Activated CD4-positive, alpha-beta T cell treated with anti-CD3 and anti-CD28 coated beads, Interleukin-2, amount 50 U/mL, for 24 hours (primary cell): Measurements from ENCODE around the gene ADISSP.

Experiments used
- DNase-seq, 2 donors: peaks; one replicate each; pipeline ENCODE4 v3.0.0-alpha.2; 2020; ENCODE audit warnings: low read depth in 1 of 2, low spot score in 1 of 2

ADISSP gene

DNA sequence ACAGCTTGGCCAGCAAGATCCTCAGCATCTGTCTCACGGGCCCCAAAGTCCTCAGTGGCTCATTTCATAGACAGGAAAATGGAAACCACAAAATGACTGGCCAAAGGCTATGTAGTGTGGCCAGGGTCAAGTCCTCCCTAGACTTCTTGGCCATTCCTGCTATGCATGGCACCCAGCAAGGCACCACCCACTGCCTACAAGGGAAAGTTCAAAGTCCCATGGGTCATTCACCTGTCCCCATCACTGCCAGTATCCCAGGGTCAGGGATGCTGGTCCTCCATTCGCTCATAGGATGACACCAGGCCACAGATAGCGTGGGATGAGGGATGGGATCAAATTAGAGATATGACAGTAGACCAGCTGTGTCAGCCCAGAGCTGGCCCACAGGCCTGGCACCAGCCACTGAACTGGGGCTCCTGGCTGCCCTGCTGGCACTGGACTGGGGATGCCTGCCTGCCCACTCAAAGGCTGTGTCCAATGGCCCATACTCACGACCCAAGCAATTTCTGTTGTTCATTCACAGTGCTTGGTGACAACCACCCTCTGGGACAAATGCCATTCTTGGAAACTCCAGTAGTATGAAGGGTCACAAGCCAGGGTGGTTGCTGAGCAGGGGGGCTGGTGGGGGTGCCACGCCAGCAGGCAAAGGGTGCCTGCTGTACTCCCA lies 11.6 kb downstream of the ADISSP start:
- DNase-seq = no peak

DNA sequence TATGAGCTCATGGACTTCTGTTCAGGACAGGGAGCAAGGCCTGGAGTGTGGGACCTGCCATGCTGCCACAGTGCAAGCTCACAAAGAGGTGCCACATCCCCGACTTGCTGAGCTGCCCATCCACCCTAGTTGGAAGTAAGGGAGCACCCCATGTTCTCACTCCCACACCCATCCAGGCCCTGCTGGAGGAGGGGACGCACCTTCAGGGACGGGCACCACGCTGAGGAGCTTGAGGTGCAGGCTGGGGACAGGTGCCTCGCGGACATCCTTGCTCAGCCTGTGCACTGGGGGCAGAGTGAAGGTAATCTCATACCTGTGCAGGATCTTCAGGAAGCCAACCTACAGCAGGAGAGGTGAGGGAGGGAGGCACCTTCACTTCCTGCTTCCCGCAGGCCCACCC lies 12.3 kb downstream of the ADISSP start:
- DNase-seq = no peak

DNA sequence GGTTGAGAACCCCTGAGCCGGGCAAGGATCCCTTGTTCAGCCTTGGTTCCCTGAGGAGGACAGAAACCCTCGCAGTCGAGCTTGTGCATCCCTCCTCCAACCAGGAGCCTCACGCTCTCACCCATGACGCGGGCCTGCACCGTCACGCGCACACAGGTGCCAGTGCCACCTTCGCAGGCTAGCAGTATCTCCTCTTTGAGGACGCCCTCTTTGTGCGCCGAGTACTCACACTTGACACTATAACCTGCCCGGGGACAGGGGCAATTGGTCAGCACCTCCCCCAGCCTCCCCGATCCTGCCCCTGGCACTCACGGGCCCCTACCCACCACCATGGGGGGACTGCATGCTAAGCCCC lies 13.3 kb downstream of the ADISSP start:
- no peak for DNase-seq

DNA sequence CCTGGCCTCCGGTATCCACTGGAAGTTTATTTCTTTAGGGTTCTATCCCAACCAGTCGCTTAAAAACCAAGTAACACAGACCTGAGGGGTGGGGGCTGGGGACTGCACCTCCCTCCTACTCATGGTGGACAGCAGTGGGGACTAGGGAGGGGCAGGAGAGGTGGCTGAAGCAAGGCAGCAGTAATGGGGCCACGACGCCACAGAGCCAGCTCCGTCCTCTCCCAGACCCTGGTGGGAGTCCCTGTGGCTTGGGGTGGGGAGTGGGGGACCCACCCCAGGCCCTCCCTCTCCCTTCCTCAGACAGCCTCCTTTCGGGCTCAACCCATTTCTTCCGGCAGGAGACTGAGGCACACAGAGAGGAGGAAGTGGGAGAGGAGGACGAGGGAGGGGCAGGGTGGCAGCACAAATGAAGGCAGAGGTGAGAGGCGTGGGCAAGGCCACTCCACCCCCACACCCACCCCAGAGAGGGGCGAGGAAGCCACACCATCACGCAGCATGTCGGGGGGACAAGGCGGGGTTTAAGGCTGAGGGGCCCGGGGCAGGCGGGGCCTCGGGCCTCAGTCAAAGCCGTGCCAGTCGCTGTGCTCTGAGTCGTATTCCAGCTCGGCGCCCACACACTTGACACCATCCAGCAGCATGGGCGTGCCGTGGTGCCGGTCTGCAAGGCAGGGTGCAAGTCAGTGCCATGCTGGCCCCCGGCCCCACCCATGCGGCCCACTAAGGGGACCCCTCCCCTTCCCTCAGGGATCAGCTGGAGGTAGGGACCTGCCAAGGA lies 13.9 kb downstream of the ADISSP start:
- no peak for DNase-seq

DNA sequence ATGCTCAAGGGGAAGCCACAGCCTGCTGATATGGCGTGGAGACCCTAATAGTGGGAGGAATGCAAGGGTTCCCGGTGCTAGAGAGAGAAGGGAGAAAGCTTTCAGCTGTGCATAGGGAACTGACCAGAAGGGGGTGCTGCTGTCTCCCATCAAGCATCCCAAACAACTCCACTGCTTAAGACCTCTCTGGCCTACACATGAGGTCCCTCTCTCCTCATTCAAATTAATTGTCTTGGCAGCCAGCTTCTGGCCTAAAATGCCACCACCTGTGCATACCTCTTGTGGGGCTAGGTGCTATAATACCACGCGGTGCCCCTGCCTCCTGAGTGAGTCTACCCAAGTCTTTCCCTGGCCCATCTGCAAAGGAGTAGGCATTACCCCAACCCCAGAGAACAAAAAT lies 14.5 kb downstream of the ADISSP start:
- DNase-seq = peak in 1 of 2 donors; percentile 42

DNA sequence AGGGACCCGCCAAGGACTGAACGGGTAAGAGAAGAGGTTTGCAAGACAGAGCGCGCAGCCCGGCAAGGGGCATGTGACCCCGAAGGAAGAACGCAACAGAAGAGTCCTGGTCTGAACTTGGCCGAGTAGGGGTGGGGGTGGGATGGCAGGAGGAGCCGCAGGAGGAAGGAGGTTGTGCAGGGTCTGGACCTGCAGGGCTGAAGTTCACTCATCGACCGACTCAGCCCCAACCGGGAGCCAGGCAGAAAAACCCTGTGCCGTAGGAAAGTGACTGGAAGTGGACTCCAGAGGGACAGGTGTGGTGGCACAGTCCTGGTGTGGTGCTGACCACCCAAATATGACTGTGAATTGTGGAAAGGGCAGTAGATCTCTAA lies 15.2 kb downstream of the ADISSP start:
- no peak for DNase-seq

DNA sequence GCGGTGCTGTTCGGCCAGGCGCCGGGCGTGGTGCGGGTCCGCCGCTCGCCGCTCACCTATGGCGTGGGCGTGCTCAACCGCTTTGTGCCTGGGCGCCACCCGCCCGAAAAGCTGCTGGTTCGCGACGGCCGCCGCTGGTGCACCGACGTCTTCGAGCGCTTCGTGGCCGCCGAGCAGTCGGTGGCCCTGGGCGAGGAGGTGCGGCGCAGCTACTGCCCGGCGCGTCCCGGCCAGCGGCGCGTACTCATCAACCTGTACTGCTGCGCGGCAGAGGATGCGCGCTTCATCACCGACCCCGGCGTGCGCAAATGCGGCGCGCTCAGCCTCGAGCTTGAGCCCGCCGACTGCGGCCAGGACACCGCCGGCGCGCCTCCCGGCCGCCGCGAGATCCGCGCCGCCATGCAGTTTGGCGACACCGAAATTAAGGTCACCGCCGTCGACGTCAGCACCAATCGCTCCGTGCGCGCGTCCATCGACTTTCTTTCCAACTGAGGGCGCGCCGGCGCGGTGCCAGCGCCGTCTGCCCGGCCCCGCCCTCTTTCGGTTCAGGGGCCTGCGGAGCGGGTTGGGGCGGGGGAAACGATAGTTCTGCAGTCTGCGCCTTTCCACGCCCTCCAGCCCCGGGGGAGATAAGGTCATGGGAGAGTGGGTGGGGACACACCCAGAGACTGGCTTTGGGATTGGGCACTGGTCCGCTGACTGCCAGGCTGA lies 15.7 kb downstream of the ADISSP start:
- DNase-seq = peak; percentile 23 to 28

DNA sequence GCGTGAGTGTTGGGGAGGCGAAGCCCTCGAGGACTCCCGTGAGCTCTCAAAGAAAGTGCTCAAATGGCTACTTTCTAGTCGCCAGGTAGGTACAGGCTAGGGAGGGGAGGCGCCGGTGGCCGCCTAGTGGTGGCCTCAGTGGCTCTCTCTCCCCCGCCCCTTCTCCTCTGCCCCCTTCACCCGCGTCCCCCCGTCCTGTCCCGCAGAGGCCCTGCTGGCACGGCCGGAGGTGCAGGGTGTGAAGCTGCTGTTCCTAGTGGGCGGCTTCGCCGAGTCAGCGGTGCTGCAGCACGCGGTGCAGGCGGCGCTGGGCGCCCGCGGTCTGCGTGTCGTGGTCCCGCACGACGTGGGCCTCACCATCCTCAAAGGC lies 16.3 kb downstream of the ADISSP start:
- no peak for DNase-seq

DNA sequence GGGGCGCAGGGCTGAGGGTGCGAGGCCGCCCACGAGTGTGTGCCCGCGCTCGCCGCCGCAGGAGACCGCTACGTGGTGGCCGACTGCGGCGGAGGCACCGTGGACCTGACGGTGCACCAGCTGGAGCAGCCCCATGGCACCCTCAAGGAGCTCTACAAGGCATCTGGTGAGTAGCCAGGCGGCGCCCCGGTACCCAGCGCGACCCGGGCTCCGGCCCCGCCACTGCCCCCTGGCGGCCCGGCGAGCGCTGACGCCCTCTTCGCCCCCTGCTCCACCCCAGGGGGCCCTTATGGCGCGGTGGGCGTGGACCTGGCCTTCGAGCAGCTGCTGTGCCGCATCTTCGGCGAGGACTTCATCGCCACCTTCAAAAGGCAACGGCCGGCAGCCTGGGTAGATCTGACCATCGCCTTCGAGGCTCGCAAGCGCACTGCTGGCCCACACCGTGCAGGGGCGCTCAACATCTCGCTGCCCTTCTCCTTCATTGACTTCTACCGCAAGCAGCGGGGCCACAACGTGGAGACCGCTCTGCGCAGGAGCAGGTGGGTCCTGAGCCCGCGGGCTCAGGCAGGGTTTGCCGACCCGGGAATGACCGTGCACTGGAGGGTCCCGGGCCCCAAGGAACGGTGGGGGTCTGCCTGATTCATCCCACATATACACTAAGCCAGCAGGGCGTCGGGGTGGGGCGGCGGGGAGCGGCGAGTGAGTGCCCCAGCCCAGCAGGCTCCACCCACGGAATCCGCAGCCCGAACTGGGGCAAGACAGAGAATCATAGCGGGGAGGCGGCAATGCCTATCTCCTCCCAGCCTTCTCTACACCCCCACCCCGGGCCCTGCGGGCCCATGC lies 17.6 kb downstream of the ADISSP start:
- DNase-seq = no peak

DNA sequence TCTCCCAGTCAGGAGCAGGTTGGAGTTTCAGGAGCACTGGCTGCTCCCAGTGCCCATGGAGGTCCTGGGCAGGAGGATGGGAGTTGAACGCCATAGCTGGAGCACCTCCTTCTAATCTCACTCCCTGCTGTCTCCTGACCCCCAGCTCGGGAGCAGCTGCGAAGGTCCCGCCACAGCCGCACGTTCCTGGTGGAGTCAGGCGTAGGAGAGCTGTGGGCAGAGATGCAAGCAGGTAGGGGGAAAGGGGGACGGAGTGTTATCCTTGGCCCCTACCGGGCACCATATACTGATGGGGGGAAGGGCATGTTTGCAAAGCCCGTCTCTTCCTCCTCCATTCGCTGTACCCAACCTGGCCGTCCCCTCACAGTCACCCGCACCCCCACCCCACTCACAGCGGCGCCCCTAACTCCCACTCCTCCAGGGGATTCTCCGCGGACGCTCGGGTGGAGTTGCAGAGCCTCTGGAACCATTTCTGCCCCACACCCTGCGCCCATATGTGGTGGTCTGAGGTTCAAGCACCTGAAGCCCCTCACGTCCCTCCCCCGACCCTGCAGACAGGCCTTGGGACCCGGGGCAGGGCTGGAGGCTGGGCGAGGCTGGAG lies 18.4 kb downstream of the ADISSP start:
- no peak for DNase-seq

DNA sequence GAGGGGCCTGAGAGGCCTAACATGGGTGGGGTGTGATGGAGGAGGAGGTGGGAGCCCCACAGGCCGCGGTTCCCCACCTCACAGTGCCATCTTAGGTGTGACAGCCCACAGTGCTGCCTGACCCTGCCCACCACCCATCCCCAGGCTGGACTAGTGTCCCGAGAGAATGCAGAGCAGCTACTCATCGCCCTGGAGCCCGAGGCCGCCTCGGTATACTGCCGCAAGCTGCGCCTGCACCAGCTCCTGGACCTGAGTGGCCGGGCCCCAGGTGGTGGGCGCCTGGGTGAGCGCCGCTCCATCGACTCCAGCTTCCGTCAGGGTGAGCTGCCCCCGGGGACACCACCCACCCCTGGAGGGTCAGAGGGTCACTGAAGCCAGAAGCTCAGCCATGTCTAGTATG lies 19.5 kb downstream of the ADISSP start:
- no peak for DNase-seq

DNA sequence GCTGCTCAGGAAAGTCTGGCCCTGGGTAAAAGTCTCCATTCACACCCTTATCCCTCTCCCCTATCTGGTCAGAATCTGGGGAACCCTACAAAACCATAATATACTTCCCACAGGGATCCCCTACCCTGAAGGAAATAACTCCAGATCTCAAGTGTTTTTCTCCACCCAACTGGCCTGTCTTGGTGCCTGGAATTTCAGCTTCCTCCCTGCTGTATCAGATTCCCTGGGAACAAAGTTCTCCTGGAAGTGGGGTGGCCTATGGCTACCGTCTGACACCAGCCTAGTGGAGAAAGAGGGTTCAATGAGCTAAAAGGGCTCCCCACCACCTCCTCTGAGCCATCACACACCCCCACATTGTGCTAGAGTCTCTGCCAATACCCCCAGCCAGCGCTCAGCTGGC lies 20.1 kb downstream of the ADISSP start:
- DNase-seq = no peak

DNA sequence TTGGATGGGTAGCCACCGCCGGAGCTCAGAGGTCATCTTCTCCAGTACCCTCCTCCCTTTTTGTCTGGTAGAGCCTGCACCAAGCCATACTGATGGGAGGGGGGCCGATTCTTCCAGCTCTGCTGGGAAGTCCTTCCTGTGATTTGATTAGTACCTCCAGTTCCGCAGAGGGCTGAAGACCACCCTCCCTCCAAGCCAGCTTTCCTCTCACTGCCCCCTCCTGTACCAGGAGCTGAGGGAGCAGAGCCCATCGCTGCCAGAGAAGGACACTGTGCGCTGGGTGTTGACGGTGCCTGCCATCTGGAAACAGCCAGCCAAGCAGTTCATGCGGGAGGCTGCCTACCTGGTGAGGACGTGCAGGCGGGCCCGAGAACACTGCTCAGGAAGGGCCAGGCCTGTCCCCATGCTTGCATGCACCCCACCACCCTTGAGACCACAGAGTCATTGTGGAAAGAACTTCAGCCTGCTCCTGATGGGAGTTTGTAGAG lies 21.8 kb downstream of the ADISSP start:
- no peak for DNase-seq

DNA sequence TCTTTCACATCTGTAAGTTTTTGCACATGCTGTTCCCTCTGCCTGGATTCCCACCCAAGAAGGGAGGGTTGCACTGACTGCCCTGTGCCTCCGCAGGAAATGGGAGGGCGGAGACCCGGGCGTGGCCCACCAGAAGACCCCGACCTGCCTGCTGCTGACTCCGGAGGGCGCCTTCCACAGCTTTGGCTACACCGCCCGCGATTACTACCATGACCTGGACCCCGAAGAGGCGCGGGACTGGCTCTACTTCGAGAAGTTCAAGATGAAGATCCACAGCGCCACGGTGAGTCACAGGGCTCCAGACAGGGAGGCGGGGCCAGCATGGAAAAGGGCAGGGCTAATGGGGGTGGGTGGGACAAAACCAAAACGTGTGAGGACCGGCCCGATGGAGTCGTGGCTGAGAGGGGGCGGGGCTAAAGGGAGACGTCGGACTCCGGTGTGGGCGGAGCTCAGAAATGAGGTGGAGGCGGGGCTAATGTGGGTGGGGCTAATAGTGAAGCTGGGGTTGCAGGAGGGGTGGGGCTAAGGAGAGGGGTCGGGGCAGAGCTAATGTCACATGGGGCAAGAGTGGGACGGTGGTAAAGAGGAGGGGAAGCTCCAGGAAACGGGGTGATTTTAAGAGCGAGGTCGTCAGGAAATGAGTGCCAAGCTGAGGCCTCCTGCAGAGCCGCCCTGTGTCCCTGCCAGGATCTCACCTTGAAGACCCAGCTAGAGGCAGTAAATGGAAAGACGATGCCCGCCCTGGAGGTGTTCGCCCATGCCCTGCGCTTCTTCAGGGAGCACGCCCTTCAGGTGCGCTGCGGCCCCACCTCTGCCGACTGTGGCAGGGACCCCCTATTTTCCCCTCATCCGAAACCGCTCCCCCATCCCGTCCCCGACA lies 22.5 kb downstream of the ADISSP start:
- peak; percentile 43 to 67 for DNase-seq

DNA sequence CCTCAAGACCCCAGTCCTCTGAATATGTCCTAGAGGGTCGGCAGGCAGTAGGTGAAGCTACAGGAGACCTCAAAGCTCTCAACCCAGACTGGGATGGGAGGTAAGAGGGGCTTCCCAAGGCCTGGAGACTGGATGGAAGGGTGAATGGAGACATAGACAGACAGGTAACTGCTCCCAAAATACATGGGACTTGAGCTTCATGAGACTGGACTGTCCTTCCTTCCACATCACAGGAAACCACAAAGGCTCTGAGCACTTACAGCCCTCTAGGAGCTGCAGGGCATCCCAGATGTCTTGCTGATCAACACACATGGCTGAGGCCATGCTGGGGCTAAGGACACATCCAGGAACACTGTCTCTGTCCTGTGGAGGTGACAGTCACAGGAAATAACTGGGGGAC lies 23.5 kb downstream of the ADISSP start:
- no peak for DNase-seq

DNA sequence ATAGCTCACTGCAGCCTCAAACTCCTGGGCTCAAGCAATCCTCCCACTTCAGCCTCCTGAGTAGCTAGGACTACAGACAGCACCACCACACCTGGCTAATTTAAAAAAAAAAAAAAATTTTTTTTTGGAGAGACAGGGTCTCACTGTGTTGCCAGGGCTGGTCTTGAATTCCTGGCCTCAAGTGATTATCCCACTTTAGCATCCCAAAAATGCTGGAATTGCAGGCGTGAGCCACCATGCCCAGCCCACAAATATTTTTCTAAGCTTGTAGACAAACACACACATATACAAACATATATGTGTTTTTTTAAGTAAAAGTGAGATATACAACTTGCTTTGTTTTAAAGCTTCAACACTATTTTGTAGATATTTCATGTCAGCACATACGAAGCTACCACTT lies 24.3 kb downstream of the ADISSP start:
- no peak for DNase-seq

DNA sequence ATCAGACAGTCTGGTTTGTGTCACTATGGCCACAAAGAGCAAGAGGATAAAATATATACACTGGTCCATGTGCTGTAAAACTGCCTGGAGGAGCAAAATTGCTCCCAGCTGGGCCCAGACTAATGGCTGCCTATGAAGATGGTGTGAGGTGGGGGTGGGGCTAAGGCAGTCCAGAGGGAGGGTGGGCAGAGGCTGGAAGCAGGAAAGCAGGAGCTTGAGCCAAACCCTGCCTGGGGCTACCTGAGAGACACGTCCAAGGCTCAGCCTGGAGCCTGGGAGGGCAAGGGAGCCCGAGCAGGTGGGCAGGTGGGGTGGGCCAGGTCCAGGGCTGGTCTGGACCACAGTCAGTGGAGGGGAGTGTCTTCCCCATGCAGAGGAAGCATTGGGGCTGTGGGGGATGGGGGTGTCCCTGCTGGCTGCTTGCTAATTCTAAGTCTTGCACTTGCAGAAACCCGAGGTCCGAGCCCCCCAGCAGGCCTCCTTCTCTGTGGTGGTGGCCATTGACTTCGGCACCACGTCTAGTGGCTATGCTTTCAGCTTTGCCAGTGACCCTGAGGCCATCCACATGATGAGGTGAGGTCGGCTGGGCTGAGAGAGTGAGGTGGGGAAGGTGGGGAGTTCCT lies 25.6 kb downstream of the ADISSP start:
- no peak for DNase-seq

DNA sequence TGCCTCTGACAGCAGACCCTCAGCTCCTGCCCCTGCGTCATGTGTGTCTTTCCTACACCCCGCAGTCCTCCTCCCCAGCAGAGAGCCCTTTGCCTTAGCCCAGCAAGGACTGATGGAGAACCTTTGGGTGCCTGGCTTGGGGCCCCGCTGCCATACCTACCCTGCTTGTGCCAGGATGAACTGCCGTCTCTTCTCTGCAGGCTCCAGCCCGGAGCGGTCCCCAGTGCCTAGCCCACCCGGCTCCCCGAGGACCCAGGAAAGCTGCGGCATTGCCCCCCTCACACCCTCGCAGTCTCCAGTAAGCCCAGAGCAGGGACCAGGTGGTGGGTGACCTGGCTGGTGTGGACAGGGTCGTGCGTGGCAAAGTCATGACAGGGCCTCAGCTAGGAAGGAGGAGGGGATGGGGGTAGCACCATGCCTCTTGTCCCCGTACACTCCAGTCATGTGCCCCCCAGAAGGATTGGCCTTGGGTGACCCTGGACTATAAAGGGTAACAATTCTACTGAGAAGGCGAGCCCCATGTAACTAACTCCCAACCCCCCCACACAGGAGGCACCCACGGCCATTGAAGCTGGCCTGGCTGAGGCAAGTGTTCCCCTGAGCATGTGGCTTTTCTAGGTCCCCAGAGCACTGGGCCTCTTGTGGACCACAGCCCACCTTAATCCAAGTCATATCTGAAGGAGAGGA lies 26.8 kb downstream of the ADISSP start:
- no peak for DNase-seq

DNA sequence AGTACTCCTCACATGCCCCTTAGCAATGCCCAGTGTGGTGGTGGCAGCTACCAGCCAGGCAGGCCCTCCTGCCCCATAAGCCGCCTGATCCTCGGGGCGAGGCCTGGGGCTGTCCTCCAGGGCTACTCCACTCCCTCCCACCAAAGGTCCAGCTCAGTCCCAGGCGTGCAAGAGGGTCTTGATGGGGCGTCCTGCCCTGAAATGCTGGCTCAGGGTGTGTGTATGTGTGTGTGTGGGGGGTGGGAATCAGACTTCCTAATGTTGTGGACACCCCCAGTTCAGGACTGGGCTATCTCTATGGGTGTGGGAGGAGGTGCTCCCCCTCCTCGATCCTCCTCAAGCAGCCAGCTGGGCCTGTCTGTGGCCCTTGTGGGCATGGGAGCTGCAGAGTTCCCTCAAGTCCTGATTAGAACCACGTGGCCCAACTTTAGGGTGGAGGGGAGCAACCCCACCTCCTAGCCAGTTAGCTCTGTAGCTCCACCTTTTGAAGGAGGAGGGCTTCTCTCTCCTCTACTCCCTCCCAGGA lies 27.6 kb downstream of the ADISSP start:
- no peak for DNase-seq
